GM23338 (cell line): ENCODE data around the gene NDOR1. TPM values are rescaled to one million over a fixed set of nuclear protein-coding genes. Genes with fewer than 3 reads are reported as not detected.

Source experiments
- ATAC-seq: fragments of 200-7000 bp; cut with Tn5 transposase; 3 replicates; pipeline ENCODE4 v1.9.1; 2020
- DNase-seq: peaks from one replicate; pipeline ENCODE4 v3.0.0-alpha.2; 2015; ENCODE audit warnings: low spot score
- H2AFZ ChIP-seq: fragments of 200-600 bp; sonication (generic); 2 replicates; pipeline ENCODE4 v1.8.0; 2016; ENCODE audit warnings: antibody characterized with exemption, mild to moderate bottlenecking, moderate library complexity
- H3F3A ChIP-seq: fragments of 200-600 bp; sonication (generic); replicated peaks from 2 replicates; pipeline ENCODE4 v1.8.0; 2017; ENCODE audit warnings: antibody characterized with exemption, mixed run types, low read depth
- H3K27ac ChIP-seq: fragments of 200-600 bp; sonication (generic); 2 replicates; pipeline ENCODE4 v1.6.1; 2016; ENCODE audit warnings: low read depth
- H3K27me3 ChIP-seq: fragments of 200-600 bp; sonication (generic); 2 replicates; pipeline ENCODE4 v1.8.0; 2016; ENCODE audit warnings: mild to moderate bottlenecking, mixed run types, moderate library complexity; ENCODE audit not compliant: insufficient read depth
- H3K36me3 ChIP-seq: fragments of 200-600 bp; sonication (generic); 2 replicates; pipeline ENCODE4 v1.8.0; 2016; ENCODE audit warnings: mild to moderate bottlenecking; ENCODE audit not compliant: insufficient read depth
- H3K4me1 ChIP-seq: fragments of 200-600 bp; sonication (generic); 2 replicates; pipeline ENCODE4 v1.8.0; 2016; ENCODE audit warnings: mild to moderate bottlenecking, moderate library complexity; ENCODE audit not compliant: insufficient read depth
- H3K4me2 ChIP-seq: fragments of 200-600 bp; sonication (generic); 2 replicates; pipeline ENCODE4 v1.7.1; 2017; ENCODE audit warnings: mixed run types
- H3K4me3 ChIP-seq: fragments of 200-600 bp; sonication (generic); 2 replicates; pipeline ENCODE4 v1.6.1; 2016; ENCODE audit warnings: mixed run types
- H3K79me2 ChIP-seq: fragments of 200-600 bp; sonication (generic); replicated peaks from 2 replicates; pipeline ENCODE4 v1.8.0; 2017; ENCODE audit warnings: mild to moderate bottlenecking; ENCODE audit not compliant: insufficient read depth
- H3K9me2 ChIP-seq: fragments of 200-600 bp; sonication (generic); 2 replicates; pipeline ENCODE4 v1.8.0; 2017; ENCODE audit not compliant: insufficient read depth
- H4K20me1 ChIP-seq: fragments of 200-600 bp; sonication (generic); replicated peaks from 2 replicates; pipeline ENCODE4 v1.8.0; 2017; ENCODE audit warnings: mild to moderate bottlenecking; ENCODE audit not compliant: insufficient read depth
- H3K27ac Mint-ChIP-seq: 2 replicates; pipeline ENCODE4 v1.8.0; 2020; ENCODE audit warnings: inconsistent platforms, mild to moderate bottlenecking, moderate library complexity, mixed read lengths
- H3K27me3 Mint-ChIP-seq: 3 replicates; pipeline ENCODE4 v1.8.0; 2022; ENCODE audit warnings: low read depth, mild to moderate bottlenecking, moderate library complexity, mixed read lengths, inconsistent platforms; ENCODE audit not compliant: insufficient read depth, poor library complexity
- H3K36me3 Mint-ChIP-seq: 3 replicates; pipeline ENCODE4 v1.8.0; 2021; ENCODE audit warnings: low read depth, mild to moderate bottlenecking, inconsistent platforms, moderate library complexity, mixed read lengths
- H3K4me1 Mint-ChIP-seq: 3 replicates; pipeline ENCODE4 v1.8.0; 2020; ENCODE audit warnings: mild to moderate bottlenecking, inconsistent platforms, mixed read lengths
- H3K4me3 Mint-ChIP-seq: 3 replicates; pipeline ENCODE4 v1.8.0; 2021; ENCODE audit warnings: moderate library complexity, mild to moderate bottlenecking, inconsistent platforms, mixed read lengths
- H3K9me3 Mint-ChIP-seq: 3 replicates; pipeline ENCODE4 v1.8.0; 2020; ENCODE audit warnings: moderate library complexity, mild to moderate bottlenecking, inconsistent platforms, mixed read lengths
- CREB1 ChIP-seq: fragments of 250-450 bp; sonication (Bioruptor Pico); IDR thresholded peaks from 2 replicates; pipeline ENCODE4 v1.5.0; 2020; ENCODE audit warnings: low read depth, mild to moderate bottlenecking, moderate library complexity
- CTCF ChIP-seq, 2 experiments: fragments of 200-600 bp in 1 of 2; sonication (generic) in 1 of 2; conservative IDR thresholded peaks; 2 replicates each; pipeline versions ENCODE4 v1.5.1 to v1.6.1; 2016 to 2017; ENCODE audit warnings: antibody characterized with exemption in 2 of 2, low read depth in 2 of 2, mild to moderate bottlenecking in 2 of 2, moderate library complexity in 1 of 2
- ETS1 ChIP-seq: IDR thresholded peaks from 2 replicates; pipeline ENCODE4 v1.6.1; 2016; ENCODE audit warnings: antibody characterized with exemption
- EZH2 ChIP-seq: fragments of 200-600 bp; sonication (generic); IDR thresholded peaks from one replicate; pipeline ENCODE4 v1.8.0; 2017; ENCODE audit warnings: antibody characterized with exemption, mild to moderate bottlenecking, low read depth; ENCODE audit not compliant: unreplicated experiment
- EZH2phosphoT487 ChIP-seq: fragments of 200-600 bp; sonication (generic); IDR thresholded peaks from one replicate; pipeline ENCODE4 v1.8.1; 2018; ENCODE audit warnings: antibody characterized with exemption; ENCODE audit not compliant: unreplicated experiment
- JUNB ChIP-seq: IDR thresholded peaks from one replicate; pipeline ENCODE4 v1.6.1; 2016; ENCODE audit warnings: antibody characterized with exemption; ENCODE audit not compliant: unreplicated experiment
- NANOG ChIP-seq: IDR thresholded peaks from 2 replicates; pipeline ENCODE4 v1.6.1; 2016; ENCODE audit warnings: antibody characterized with exemption, borderline replicate concordance
- POLR2AphosphoS5 ChIP-seq: IDR thresholded peaks from 2 replicates; pipeline ENCODE4 v1.6.1; 2016; ENCODE audit warnings: antibody characterized with exemption, low read depth
- REST ChIP-seq: IDR thresholded peaks from one replicate; pipeline ENCODE4 v1.6.1; 2018; ENCODE audit warnings: antibody characterized with exemption; ENCODE audit not compliant: unreplicated experiment
- STAT1 ChIP-seq: IDR thresholded peaks from one replicate; pipeline ENCODE4 v1.6.1; 2016; ENCODE audit warnings: antibody characterized with exemption; ENCODE audit not compliant: unreplicated experiment
- ZNF114 ChIP-seq: fragments of 250-450 bp; sonication (Bioruptor Pico); IDR thresholded peaks from 2 replicates; pipeline ENCODE4 v1.5.0; 2020; ENCODE audit warnings: mild to moderate bottlenecking, moderate library complexity
- ZNF331 ChIP-seq: fragments of 250-450 bp; sonication (Bioruptor Pico); IDR thresholded peaks from 2 replicates; pipeline ENCODE4 v1.5.0; 2020; ENCODE audit warnings: low read depth, mild to moderate bottlenecking, moderate library complexity
- ZNF462 ChIP-seq: fragments of 250-450 bp; sonication (Bioruptor Pico); IDR thresholded peaks from 2 replicates; pipeline ENCODE4 v1.5.0; 2020; ENCODE audit warnings: mild to moderate bottlenecking, moderate library complexity
- polyA plus RNA-seq: library from polyadenylated mRNA; unstranded; fragments of >200 nt; fragmentation: Nextera tagmentation; extraction: Ambion mirVana; gene quantifications from 2 replicates; pipeline ENCODE4 v1.2.1, GENCODE V29; 2016
- total RNA-seq: library from RNA; depleted of rRNA; stranded (reverse); fragments of >200 nt; shearing (Covaris generic); gene quantifications from 2 replicates; pipeline ENCODE4 v1.2.3, GENCODE V29; 2014

NDOR1 gene
- total and polyA plus RNA-seq, 2 experiments from 2014 or later: 19.4 to 38.1 TPM

- Histone ChIP-seq H3K4me1 (peaks cover 10% of the 10 kb centered on the region; the same call in 1 of the 2 replicates), H3F3A (no peaks in the 10 kb centered on the region), H2AFZ (no peak overlapping the region), H3K9me2 (no peaks in the 10 kb centered on the region), H3K4me2 (no peak overlapping the region), H3K36me3 (no peaks in the 10 kb centered on the region), H3K79me2 (peaks cover 5% of the 10 kb centered on the region), H3K27ac (no peak overlapping the region), H4K20me1 (no peaks in the 10 kb centered on the region; the same call in 1 of the 2 replicates), H3K27me3 (no peaks in the 10 kb centered on the region), H3K4me3 (no peak overlapping the region)
- DNase-seq (no peak), ATAC-seq (no peak)
- no peak overlapping the region for H3K27ac Mint-ChIP-seq
- peaks cover 10% of the 10 kb centered on the region for H3K27me3 Mint-ChIP-seq
- H3K4me1 Mint-ChIP-seq: peaks cover 17% of the 10 kb centered on the region
- H3K4me3 Mint-ChIP-seq: no peak overlapping the region
- TF ChIP-seq ZNF331 (CRISPR knock-in tag) (no peak), REST (no peak), NANOG (no peak), STAT1 (no peak), CREB1 (no peak), EZH2phosphoT487 (no peak), CTCF (conservative IDR thresholded peaks at IDR 0.05; ENCODE audit: low read depth in 2 of 2) (no peak), EZH2 (no peak), JUNB (no peak), ETS1 (no peak), ZNF114 (no peak), POLR2AphosphoS5 (no peak), ZNF462 (CRISPR knock-in tag) (no peak)
- no peaks in the 10 kb centered on the region for H3K9me3 Mint-ChIP-seq
- peaks cover 3% of the 10 kb centered on the region; the same call in 1 of the 3 replicates for H3K36me3 Mint-ChIP-seq
Measured at GRCh38 chr9:137234055-137234697, 28.7 kb downstream of the NDOR1 start.
